ENCODE results near the gene HAS3.
"Not testable (repeated sequence)": the region's sequence is repeated elsewhere in the genome, so short reads cannot be mapped to it uniquely, and the experiment has no call there.

HAS3 gene

GRCh38 chr16:69105501-69106361 is at the start of gene HAS3:
Gene HAS3 (plus strand): TSS chr16:69105653. CDS start chr16:69109396, 3,743 bp downstream.
- no peak for DNase-seq (ENCODE audit: low spot score)

- no peak for DNase-seq (ENCODE audit: low spot score)
Measured at GRCh38 chr16:69055980-69056379, 49.5 kb upstream of the HAS3 start.

- no peak for DNase-seq (ENCODE audit: low spot score)
Measured at GRCh38 chr16:69056421-69056820, 49.0 kb upstream of the HAS3 start.

DNA sequence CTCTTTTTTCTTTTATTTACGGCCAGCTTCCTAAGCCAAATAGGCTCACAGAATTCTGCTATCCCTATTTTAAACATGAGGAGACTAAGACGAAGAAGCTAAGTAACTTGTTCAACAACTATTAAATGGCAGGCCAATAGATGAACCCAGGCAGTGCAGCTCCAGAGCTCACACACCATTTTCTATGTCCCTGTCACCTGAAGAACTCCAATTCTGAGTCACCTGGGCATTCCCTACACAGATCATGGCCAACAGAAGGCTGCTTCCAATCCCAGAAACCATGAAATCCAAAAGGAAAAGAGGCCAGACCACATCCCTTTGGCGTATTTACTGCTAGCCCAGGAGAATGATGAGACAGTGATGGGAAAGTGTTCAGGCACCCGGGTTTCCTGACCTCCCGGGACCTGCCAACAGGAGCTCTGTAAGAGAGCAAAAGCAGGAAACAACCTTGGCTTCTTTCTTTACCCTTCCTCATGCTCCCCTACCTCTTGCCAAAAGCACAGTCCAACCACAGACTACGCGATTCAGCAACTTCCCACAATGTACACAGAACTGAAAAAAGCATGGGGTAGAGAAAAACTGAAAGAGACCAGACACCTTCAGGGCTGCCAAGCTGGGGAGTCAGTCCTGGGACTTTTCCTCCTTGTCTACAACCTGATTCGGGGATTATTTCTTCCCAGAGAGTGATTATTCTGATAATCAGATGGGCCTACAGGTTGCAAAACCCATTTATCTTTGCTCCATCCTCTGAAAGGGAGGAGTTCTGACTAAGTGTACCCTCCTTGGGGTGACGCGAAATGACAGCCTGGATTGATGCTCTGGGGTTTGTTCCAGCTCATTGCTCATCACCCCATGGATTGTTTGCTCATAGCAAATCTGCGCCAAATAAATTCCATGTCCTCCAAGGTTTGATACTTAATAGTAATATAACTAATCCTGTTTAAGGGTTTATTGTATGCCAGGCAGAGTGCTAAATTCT is 47.8 kb upstream of the HAS3 start:
- no peak for DNase-seq (ENCODE audit: low spot score)

- DNase-seq (ENCODE audit: low spot score), result not testable (repeated sequence)
Measured at GRCh38 chr16:69063491-69063890, 42.0 kb upstream of the HAS3 start.

DNA sequence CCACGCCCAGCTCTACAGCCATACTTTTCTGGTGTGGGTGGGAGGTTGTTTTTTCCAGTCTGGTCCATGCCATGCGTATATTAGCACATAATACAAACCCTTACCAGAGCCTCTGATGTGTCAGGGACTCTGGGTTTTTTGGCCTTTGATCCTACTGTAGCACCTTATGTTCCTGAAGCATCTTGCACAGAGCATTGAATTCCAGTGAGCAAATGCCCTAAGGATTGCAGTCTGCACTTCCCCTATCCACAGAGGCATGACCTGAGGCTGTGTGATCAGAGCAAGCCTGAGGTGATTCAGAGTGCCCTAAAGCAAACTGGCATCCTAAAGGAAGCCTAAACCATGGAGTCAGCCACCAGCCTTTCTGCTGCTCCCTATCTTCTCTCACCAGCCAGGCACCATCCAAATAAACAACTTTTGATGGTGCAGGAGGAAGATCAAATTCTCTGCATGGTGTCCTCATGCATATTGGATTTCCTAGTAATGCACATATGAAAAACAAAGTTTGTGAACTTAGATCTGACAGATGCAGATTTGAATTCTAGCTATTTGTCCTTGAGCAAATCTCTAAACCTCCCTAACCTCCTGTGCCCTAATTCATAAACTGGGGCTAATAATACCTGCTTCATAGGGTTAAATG is 41.2 kb upstream of the HAS3 start:
- DNase-seq (ENCODE audit: low spot score), result no peak

- DNase-seq (ENCODE audit: low spot score), result no peak
Measured at GRCh38 chr16:69064764-69065313, 40.6 kb upstream of the HAS3 start.

DNA sequence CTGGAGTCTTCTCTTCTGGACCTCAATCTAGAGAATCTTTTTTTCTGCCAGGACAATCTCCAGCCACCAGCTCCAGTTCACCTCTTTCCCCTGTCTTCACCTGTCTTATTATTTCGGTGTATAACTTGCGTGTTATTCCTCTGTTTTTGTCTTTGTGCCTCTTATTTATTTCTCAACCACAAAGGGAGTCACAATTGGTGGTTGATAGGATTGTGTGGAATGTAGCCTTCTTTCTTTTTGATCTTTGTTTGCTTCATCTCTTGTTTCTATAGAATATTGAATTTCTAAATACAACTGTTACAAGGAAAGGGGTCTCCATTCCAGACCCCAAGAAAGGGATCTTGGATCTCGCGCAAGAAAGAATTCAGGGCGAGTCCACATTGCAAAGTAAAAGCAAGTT is 35.9 kb upstream of the HAS3 start:
- DNase-seq (ENCODE audit: low spot score), result no peak

- no peak for DNase-seq (ENCODE audit: low spot score)
Measured at GRCh38 chr16:69071036-69071435, 34.4 kb upstream of the HAS3 start.

DNA sequence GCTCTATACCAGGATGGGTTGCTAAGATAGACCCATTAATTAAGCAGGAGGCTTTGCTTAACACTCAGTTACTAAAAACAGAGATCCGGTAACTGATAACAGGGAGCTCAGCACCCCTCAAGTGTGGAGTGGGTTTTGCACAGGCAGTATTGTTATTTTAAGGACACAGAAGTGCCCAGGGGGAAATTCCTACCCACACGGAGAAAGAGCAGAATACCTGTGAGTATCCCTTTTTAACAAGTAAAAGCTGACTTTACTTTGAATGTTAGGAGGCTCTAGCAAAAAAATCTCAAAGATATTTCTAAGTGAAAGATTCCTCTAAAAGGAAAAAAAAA is 32.8 kb upstream of the HAS3 start:
- no peak for DNase-seq (ENCODE audit: low spot score)

GRCh38 chr16:69073181-69073702 is 32.2 kb upstream of the HAS3 start:
- no peak for DNase-seq (ENCODE audit: low spot score)

GRCh38 chr16:69077251-69077650 is 28.2 kb upstream of the HAS3 start:
- no peak for DNase-seq (ENCODE audit: low spot score)

DNA sequence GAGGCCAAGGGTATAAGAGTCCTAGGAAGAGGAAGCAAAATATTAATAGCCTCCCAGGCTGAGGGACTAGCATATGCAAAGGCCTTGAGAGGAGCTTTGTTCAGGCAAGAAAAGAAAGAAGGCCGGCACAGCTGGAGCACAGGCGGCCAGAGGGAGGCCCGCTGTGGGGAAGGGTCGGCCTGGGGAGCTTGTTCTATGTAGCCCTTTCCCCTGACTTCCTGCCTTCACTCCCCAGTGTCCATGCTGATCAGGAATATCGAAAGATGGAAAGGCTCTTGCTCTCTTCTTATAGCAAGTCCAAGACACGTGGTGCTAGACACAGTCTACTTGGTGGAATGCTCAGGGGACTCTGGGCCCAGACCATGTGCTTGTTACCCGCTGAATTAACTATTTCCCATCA is 27.4 kb upstream of the HAS3 start:
- DNase-seq (ENCODE audit: low spot score), result no peak

DNA sequence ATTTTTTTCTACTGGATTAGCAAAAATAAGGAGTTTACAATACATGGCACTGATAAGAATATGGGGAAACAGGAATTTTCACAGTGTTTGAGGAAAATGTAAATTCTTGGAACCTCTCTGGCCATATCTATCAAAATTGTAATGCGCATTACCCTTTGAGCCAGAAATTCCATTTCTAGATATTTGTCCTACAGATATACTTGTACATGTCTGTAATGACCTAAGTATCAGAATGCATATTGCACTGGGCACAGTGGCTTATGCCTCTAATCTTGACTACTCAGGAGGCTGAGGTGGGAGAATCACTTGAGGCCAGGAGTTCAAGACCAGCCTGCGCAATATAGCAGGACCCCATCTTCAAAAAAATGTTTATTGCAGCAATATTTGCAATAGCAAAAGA is 25.8 kb upstream of the HAS3 start:
- no peak for DNase-seq (ENCODE audit: low spot score)

- no peak for DNase-seq (ENCODE audit: low spot score)
Measured at GRCh38 chr16:69083306-69083941, 22.0 kb upstream of the HAS3 start.

- no peak for DNase-seq (ENCODE audit: low spot score)
Measured at GRCh38 chr16:69084289-69084688, 21.2 kb upstream of the HAS3 start.

- no peak for DNase-seq (ENCODE audit: low spot score)
Measured at GRCh38 chr16:69085032-69085695, 20.3 kb upstream of the HAS3 start.

- no peak for DNase-seq (ENCODE audit: low spot score)
Measured at GRCh38 chr16:69087161-69087581, 18.3 kb upstream of the HAS3 start.

DNA sequence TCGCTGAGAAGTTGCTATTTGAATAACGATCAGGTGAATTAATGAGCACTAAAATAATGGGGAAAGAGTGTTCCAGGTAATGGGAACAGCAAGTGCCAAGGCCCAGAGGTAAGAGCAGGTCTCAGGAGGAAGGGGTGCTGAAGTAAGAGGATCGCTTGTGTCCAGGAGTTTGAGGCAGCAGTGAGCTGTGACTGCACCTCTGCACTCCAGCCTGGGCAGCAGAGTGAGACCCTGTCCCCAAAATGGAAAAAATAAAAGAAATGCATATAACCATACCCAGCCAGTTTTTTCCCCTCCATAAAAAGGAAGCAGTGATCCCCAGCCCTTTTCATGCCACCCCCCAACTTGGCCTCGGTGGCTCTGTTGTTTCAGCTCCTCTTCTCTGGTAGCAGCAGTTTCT is 16.8 kb upstream of the HAS3 start:
- DNase-seq (ENCODE audit: low spot score), result no peak

- no peak for DNase-seq (ENCODE audit: low spot score)
Measured at GRCh38 chr16:69089091-69089910, 16.2 kb upstream of the HAS3 start.

Measured in hematopoietic multipotent progenitor cell treated with erythropoietin and hydrocortisone succinate and interleukin-3 and kit ligand, for 17 days (in vitro differentiated cells).